Measurements from ENCODE around the gene ELMO1.

ELMO1 gene

DNA sequence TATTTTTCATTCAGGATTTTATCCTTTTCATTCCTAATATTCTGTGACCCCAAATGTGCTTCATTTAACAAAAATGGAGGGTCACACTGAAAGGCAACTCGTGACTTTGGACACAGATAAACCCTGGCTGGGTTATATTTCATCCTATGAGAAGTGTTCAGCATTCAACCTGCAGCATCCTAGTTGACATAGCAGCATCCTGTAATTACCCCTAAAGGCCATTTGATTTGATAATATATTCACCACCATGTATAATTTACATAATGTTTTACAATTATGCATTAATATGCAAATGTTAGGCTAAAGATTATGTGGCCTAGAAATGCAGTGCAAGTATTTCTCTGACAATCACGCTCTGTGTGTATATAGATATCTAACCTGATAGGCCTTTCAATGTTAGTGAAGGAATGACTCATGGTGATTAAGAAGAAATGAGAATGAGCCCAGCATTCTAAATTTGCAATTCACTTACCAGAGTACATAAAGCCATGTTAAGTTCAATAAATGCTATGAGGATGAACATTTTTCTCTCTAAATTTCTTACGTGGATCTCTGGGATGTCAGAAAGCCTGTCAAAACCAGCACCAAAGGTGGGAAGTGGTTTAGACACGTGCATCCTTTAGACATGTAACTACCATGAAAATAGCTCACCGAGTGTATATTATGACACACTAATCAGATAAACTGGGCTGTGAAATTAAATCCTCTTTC lies 386.7 kb downstream of the ELMO1 start:
- Mint-ChIP-seq H3K4me1 (peaks cover 29% of the 10 kb centered on the region), H3K27me3 (no peaks in the 10 kb centered on the region), H3K27ac (no peak overlapping the region), H3K36me3 (peaks cover 69% of the 10 kb centered on the region), H3K4me3 (no peak overlapping the region), H3K9me3 (peaks cover 3% of the 10 kb centered on the region)
- ATAC-seq: no peak

DNA sequence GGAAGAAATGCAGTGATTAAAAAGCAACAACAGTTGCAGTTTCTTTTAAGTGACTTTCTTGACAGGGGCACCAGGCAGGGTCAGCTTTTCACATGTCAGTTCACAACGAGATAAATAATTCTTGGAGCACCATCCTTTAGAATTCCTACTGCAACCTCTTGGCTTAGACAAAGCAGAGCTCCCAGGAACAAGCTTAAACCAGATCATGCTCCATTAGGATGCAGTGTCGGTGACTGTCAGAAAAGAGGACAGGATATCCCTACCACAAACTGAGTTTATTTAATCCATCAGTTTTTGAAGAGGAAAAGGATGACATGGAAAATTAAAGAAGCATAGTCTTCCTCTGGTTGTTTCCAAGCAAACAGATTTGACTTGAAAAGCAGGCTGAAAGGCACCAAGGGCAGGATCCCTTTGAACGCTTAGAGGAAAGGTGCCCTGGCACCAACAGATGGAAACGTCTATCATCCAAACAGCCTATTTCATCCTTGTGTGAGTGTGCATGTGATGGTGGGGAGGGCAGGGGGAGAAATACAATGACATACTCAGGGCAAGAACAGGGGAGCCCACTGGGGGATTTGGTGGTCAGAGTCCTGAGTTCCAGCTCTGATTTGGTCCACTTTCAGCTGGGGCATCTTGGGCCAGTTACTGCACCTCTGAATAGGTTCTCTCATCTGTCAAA lies 392.3 kb downstream of the ELMO1 start:
- H3K9me3 Mint-ChIP-seq: no peaks in the 10 kb centered on the region
- no peak for ATAC-seq
- H3K4me3 Mint-ChIP-seq: no peak overlapping the region
- no peaks in the 10 kb centered on the region for H3K27me3 Mint-ChIP-seq
- H3K4me1 Mint-ChIP-seq: no peaks in the 10 kb centered on the region
- peaks cover 50% of the 10 kb centered on the region for H3K36me3 Mint-ChIP-seq
- H3K27ac Mint-ChIP-seq: no peak overlapping the region

DNA sequence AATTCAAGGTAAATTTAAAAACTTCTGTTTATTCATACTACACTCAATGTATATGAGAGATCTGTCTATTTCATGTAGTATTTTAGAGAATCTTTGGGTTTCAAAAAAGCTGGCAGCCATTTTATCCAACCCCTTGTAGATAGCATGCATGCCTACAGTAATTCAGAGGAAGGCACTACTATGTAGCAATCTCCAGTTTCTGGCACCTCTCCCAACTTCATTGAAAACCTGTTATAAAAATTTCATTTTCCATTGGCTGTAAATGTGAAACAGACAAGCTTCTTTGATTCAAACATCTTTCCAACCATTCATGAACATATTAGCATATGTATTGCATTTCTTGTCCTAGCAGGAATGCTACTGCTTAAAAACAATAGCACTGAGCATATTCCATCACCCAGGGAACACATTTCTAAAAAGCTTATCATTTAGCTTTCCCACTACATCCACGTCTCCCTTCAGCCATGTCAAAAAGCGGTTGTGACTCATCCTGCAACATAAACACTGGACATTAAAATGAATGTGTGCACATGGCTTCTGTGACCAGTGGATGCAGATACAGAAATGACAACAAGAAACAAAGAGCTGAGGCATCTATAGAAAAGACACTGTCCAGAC lies 393.9 kb downstream of the ELMO1 start:
- no peaks in the 10 kb centered on the region for H3K4me1 Mint-ChIP-seq

DNA sequence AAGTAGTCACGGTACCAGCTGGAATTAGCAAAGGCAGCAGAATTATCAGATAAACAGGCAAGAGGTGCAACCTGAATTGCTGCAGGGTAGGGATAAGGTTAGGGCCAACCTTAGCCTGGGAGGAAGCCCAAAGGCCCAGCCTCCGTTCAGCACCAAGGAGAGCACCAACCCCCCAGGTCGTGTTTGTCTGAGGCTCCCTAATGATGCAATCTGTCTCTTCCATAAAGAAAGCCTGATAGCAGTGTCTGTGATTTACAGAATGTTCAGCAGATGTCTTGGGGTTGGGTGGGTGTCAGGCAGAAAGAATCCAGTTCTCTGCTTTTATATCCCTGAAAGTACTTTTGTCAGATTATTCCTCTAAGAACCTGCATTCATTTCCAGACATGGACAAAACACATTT lies 396.0 kb downstream of the ELMO1 start:
- no peak for ATAC-seq
- H3K4me3 Mint-ChIP-seq: no peak overlapping the region
- H3K4me1 Mint-ChIP-seq: peaks cover 4% of the 10 kb centered on the region
- no peaks in the 10 kb centered on the region for H3K9me3 Mint-ChIP-seq
- peaks cover 26% of the 10 kb centered on the region for H3K36me3 Mint-ChIP-seq
- no peak overlapping the region for H3K27ac Mint-ChIP-seq
- no peaks in the 10 kb centered on the region for H3K27me3 Mint-ChIP-seq

More for the DNA sequence above, 393.9 kb downstream of the ELMO1 start:
- Mint-ChIP-seq H3K27me3 (no peaks in the 10 kb centered on the region), H3K4me3 (no peak overlapping the region), H3K27ac (no peak overlapping the region), H3K36me3 (peaks cover 41% of the 10 kb centered on the region), H3K9me3 (no peaks in the 10 kb centered on the region)
- ATAC-seq: no peak

DNA sequence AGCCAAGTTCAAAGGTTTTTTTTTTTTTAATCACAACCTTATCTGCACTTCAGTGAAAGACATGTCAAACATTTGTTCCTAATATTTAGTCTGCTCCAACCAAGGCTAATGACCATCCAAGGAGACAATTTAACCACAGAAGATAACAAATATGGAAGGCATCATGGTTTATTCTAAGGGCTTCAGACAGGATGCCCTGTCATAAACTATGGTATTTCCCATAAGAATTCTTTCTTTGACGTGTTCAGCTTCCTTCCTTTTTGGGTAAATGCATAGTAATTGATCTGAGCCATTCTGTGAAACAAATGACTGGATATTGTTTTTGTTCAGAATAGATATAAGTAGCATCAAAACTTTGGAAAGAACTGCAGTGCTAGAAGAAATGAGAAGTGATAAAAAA lies 397.9 kb downstream of the ELMO1 start:
- no peak overlapping the region for H3K4me3 Mint-ChIP-seq
- no peaks in the 10 kb centered on the region for H3K27me3 Mint-ChIP-seq
- no peak for ATAC-seq
- peaks cover 19% of the 10 kb centered on the region for H3K4me1 Mint-ChIP-seq
- no peaks in the 10 kb centered on the region for H3K9me3 Mint-ChIP-seq
- H3K27ac Mint-ChIP-seq: no peak overlapping the region
- H3K36me3 Mint-ChIP-seq: peaks cover 21% of the 10 kb centered on the region

DNA sequence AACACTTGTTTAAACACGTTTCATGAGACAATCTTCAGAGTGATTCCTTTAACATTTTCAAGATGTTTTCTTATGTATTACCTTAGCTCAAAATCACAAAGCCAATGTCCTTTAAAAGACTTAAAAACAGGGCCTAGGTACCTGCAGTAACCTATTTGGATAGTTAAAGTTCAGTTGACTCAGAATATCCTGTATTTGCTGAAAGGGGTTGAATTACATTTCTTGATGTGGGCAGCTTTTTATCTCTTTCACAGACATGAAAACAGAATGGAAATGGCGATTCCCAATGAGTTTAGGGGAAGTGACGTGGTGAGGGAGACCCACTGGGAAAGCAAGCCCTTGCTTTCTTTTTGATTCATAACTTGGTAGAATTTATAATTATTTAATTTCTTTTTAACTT lies 400.0 kb downstream of the ELMO1 start:
- no peak overlapping the region for H3K27ac Mint-ChIP-seq

DNA sequence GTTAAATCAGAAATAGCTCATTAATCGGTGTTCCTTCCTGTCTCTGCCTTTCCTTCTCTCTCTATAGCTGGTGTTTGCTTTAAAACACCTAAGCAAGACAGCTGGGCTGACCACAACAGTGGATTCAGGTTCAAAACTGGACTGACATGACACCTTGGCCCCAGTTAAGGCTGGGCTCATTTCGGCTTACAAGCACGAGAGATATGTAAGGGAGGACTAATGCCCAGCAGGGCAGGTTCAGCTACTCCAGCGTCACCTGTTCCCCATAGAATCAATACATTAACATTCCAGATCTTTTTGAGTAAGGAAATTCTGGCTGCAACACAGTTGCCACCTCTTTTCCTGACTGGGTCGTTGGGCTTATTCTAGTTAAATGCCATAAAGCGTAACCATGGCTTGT lies 401.4 kb downstream of the ELMO1 start:
- H3K27me3 Mint-ChIP-seq: no peaks in the 10 kb centered on the region
- ATAC-seq: no peak
- H3K27ac Mint-ChIP-seq: no peak overlapping the region
- peaks cover 36% of the 10 kb centered on the region for H3K36me3 Mint-ChIP-seq
- peaks cover 22% of the 10 kb centered on the region for H3K4me1 Mint-ChIP-seq
- no peak overlapping the region for H3K4me3 Mint-ChIP-seq
- no peaks in the 10 kb centered on the region for H3K9me3 Mint-ChIP-seq

More for the DNA sequence above, 400.0 kb downstream of the ELMO1 start:
- Mint-ChIP-seq H3K4me1 (peaks cover 22% of the 10 kb centered on the region), H3K27me3 (no peaks in the 10 kb centered on the region), H3K4me3 (no peak overlapping the region), H3K36me3 (peaks cover 29% of the 10 kb centered on the region), H3K9me3 (no peaks in the 10 kb centered on the region)
- no peak for ATAC-seq

DNA sequence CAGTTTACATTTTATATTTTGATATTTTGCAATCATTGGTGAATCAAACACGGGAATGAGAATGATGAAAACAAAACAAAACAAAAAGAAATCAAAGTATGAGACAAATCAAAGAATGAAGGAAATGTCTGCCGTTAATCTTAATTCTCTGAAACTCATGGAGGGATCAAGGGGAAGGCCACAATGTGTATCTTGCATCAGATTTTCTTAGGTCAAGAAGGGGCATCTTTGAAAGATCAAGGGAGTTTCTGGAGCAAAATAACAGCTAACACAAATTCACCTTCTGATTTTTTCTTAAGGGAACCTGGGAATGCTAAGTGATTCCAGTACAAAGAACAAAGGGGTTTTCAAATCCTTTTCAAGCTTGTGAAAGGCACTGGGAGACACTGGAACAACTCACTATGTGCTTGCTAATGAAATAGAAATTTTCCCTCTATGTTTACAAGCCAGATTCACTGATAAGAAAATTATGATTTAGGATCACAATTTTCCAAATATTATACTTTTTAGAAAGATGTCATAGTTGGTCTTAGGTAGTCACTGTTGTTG lies 402.1 kb downstream of the ELMO1 start:
- Mint-ChIP-seq H3K9me3 (no peaks in the 10 kb centered on the region), H3K36me3 (peaks cover 38% of the 10 kb centered on the region), H3K4me1 (peaks cover 22% of the 10 kb centered on the region), H3K27ac (no peak overlapping the region), H3K4me3 (no peak overlapping the region), H3K27me3 (no peaks in the 10 kb centered on the region)
- no peak for ATAC-seq

DNA sequence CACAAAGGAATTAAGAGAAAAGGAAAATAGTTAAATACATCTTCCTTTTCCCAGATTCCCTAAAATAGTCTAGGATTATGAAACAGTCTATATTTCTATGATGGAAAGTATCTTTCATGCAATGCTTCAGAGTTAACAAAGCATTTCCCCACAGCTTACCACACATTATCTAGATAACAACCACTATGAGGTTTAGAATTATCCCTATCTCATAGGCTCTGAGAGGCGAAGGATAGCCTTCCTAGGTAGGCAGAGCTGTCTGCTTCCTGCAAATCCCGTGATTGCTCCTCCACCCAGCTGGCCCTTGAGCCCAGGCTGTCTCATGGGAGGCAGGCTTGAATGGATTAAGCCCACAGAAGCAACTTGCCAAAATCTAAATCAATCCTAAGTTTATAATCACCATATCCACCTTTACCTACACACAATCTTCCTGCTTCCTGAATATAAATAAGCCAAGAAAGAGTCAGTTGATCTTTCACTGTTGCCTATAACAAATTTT lies 402.9 kb downstream of the ELMO1 start:
- H3K27ac Mint-ChIP-seq: no peak overlapping the region
- no peak overlapping the region for H3K4me3 Mint-ChIP-seq
- peaks cover 3% of the 10 kb centered on the region for H3K9me3 Mint-ChIP-seq
- H3K36me3 Mint-ChIP-seq: peaks cover 39% of the 10 kb centered on the region
- no peak for ATAC-seq
- no peaks in the 10 kb centered on the region for H3K27me3 Mint-ChIP-seq
- H3K4me1 Mint-ChIP-seq: peaks cover 22% of the 10 kb centered on the region

DNA sequence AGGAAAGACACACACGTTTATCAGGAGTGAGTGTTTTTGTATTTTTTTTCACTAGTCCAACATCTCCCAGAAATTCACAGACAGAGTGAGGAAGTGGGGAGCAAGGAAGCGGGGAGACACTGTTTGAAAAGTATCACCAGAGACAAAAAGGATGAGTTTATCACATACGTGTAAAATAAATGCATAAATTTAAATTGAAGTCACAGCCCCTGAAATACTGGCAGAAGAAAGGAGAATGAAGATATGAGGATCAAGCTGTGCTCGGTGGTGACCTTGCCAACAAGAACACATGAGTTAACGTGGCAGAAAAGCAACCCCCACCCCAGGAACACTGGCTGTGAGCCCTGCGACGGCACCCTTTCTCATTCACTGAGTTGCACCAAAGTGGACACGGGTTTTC lies 407.2 kb downstream of the ELMO1 start:
- no peak for ATAC-seq
- H3K4me3 Mint-ChIP-seq: no peak overlapping the region
- peaks cover 8% of the 10 kb centered on the region for H3K9me3 Mint-ChIP-seq
- peaks cover 67% of the 10 kb centered on the region for H3K36me3 Mint-ChIP-seq
- H3K27me3 Mint-ChIP-seq: no peaks in the 10 kb centered on the region
- H3K27ac Mint-ChIP-seq: no peak overlapping the region
- H3K4me1 Mint-ChIP-seq: peaks cover 10% of the 10 kb centered on the region

DNA sequence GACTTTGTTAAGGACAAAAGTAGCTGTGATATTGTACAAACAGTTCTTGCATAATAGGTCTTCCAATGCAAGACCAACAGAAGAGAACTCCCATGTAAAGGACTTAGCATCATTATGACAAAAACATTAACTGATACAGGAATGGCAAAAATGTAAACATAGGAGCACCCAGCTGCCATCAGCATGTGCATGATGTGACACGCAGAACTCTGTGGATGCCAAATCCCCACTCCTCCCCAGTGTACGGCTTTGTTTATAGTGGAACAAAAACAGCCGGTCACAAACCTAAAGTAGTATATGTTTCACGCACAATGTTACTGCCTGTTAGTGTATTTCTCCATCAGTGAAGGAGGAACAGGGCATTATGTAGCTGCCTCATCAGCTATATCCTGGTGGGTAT lies 408.3 kb downstream of the ELMO1 start:
- H3K9me3 Mint-ChIP-seq: peaks cover 8% of the 10 kb centered on the region
- no peak overlapping the region for H3K4me3 Mint-ChIP-seq
- ATAC-seq: no peak
- H3K27ac Mint-ChIP-seq: no peak overlapping the region
- H3K36me3 Mint-ChIP-seq: peaks cover 67% of the 10 kb centered on the region
- H3K27me3 Mint-ChIP-seq: no peaks in the 10 kb centered on the region
- no peaks in the 10 kb centered on the region for H3K4me1 Mint-ChIP-seq

DNA sequence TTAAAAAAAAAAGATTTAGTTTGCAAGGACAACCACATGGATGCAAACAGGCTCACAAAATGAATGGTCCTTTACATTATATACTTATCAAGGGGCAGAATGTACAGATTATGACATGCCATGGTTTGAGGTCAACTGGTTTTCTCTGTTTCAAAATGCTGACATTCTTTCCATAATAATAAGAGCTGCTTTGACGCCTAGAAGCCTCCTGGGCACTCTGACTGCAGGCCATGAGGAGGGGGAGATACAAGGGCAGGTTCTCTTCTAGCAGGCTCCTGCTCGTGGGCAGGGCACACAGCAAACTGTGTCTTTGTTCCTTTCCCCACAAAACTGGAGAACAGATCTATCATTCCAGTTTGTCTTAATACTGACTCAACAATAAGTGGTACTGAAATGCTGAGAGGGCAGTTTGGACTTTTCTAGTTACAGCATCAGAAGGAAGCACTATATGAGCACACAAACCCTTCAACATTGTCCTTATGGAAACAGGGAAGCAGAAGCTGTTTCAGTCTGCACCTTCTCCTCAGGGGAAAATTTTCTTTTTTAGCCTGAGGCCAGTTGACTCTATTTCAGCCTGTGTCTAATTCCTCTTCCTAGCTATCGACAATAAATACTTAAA lies 409.4 kb downstream of the ELMO1 start:
- Mint-ChIP-seq H3K9me3 (peaks cover 8% of the 10 kb centered on the region), H3K4me1 (no peaks in the 10 kb centered on the region), H3K36me3 (peaks cover 66% of the 10 kb centered on the region), H3K27ac (no peak overlapping the region), H3K27me3 (no peaks in the 10 kb centered on the region), H3K4me3 (no peak overlapping the region)
- ATAC-seq: no peak

DNA sequence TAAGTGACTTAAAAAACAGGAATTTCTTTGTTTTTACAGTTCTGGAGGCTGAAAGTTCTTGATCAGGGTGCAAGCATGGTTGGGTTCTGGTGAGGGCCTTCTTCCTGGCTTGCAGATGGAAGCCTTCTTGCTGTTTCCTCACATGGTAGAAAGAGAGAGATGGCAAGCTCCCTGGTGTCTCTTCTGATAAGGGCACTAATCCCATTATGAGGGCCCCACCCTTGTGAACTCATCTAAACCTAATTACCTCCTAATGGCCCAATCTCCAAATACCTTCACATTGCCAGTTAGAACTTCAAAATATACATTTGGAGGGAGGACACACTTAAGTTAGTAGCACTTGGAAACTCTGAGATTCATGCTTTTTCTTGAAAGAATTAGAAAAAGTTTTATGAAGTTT lies 410.0 kb downstream of the ELMO1 start:
- Mint-ChIP-seq H3K9me3 (peaks cover 8% of the 10 kb centered on the region), H3K4me3 (no peak overlapping the region), H3K4me1 (no peaks in the 10 kb centered on the region), H3K27me3 (no peaks in the 10 kb centered on the region), H3K36me3 (peaks cover 68% of the 10 kb centered on the region), H3K27ac (no peak overlapping the region)
- ATAC-seq: no peak

DNA sequence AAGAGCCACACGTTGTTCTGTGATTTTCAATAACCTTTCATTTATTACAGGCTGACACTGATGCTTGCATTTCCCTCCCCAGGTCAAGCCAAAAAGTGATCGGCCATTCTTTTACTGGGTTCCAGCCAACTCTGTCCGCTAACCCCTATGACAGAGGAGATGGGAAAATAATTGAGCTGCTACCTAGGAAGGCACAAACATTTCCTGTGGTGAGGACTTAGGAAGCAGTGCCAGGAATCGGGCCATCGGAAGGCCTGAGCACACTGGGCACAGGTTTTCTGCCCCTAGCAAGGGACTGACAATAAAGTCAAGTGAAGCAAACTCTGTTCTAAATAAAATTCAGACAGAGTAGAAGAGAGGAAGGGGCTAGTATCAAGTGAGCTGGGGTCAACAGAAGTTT lies 411.4 kb downstream of the ELMO1 start:
- H3K4me3 Mint-ChIP-seq: no peak overlapping the region
- ATAC-seq: no peak
- peaks cover 8% of the 10 kb centered on the region for H3K9me3 Mint-ChIP-seq
- no peak overlapping the region for H3K27ac Mint-ChIP-seq
- peaks cover 69% of the 10 kb centered on the region for H3K36me3 Mint-ChIP-seq
- no peaks in the 10 kb centered on the region for H3K4me1 Mint-ChIP-seq
- H3K27me3 Mint-ChIP-seq: no peaks in the 10 kb centered on the region

DNA sequence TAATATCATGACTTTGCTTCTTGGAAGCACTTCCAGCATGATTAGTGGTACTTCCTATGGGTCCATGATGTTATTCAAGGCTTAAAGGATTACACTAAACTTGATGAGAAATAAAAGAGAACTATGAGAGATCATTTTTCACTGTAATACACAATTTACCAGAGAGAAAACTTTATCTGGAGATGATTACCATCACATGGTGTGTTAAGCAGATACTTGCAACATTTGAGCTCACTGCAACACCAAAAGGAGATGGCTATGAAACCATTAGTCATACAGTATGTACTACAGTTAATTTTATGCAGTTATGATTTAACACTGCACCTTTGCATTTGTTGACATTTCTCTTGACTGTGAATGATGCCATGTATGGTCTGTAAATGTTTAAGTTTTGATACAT lies 413.0 kb downstream of the ELMO1 start:
- Mint-ChIP-seq H3K27me3 (no peaks in the 10 kb centered on the region), H3K36me3 (peaks cover 78% of the 10 kb centered on the region), H3K27ac (no peak overlapping the region), H3K4me3 (no peak overlapping the region), H3K9me3 (peaks cover 5% of the 10 kb centered on the region), H3K4me1 (no peaks in the 10 kb centered on the region)
- no peak for ATAC-seq

Measured in stimulated activated memory B cell treated with anti-CD40 and anti-IgM and Interleukin-4, amounts not matched to agents 10 μg/mL and 1 μg/mL and 100 μg/mL, for 72 hours (primary cell).